CD14-positive monocyte (primary cell): ENCODE results near the gene ELP6. TPM values are rescaled to one million over a fixed set of nuclear protein-coding genes. Genes with fewer than 3 reads are reported as not detected.

Experiments
- DNase-seq, 3 donors: peaks; one replicate each; pipeline ENCODE4 v3.0.0-alpha.2; 2011 to 2022
- H2AFZ ChIP-seq: 2 replicates; pipeline ENCODE4 v1.6.0; 2012; ENCODE audit warnings: mild to moderate bottlenecking, low read depth, low read length, inconsistent platforms; ENCODE audit not compliant: insufficient read depth, poor library complexity, severe bottlenecking
- H3K27ac ChIP-seq, 2 donors: 1 replicate in 1 of 2; 2 replicates in 1 of 2; pipeline ENCODE4 v1.5.1; 2012 to 2013; ENCODE audit warnings: low read length in 2 of 2, control low read depth in 1 of 2, inconsistent platforms in 1 of 2, low read depth in 1 of 2, mild to moderate bottlenecking in 1 of 2
- H3K27me3 ChIP-seq, 2 donors: one replicate each; pipeline versions ENCODE4 v1.6.0 to v1.6.1; 2011 to 2013; ENCODE audit warnings: low read length in 2 of 2; ENCODE audit not compliant: control insufficient read depth in 2 of 2, insufficient read depth in 2 of 2
- H3K36me3 ChIP-seq, 2 donors: replicated peaks in 1 of 2; 1 replicate in 1 of 2; 2 replicates in 1 of 2; pipeline versions ENCODE4 v1.5.1 to v1.6.1; 2012 to 2013; ENCODE audit warnings: low read length in 2 of 2, control low read depth in 1 of 2, inconsistent platforms in 1 of 2, mild to moderate bottlenecking in 1 of 2; ENCODE audit not compliant: insufficient read depth in 2 of 2, control insufficient read depth in 1 of 2
- H3K4me1 ChIP-seq, 2 donors: 1 replicate in 1 of 2; 2 replicates in 1 of 2; pipeline versions ENCODE4 v1.5.1 to v1.6.1; 2012 to 2013; ENCODE audit warnings: low read length in 2 of 2, control low read depth in 1 of 2, inconsistent platforms in 1 of 2, mild to moderate bottlenecking in 1 of 2, moderate library complexity in 1 of 2; ENCODE audit not compliant: insufficient read depth in 2 of 2, control insufficient read depth in 1 of 2
- H3K4me2 ChIP-seq: replicated peaks from 2 replicates; pipeline ENCODE3; 2012; ENCODE audit warnings: low read length, moderate library complexity, mild to moderate bottlenecking; ENCODE audit not compliant: poor library complexity, severe bottlenecking; ENCODE audit errors: extremely low read depth
- H3K4me3 ChIP-seq, 3 experiments: fragments of 200-600 bp in 1 of 3; sonication (generic) in 1 of 3; replicated peaks in 1 of 3; 1 replicate in 2 of 3; 2 replicates in 1 of 3; pipeline ENCODE4 v1.5.1; 2011 to 2013; ENCODE audit warnings: low read length in 3 of 3, mild to moderate bottlenecking in 3 of 3, control low read depth in 2 of 3, low read depth in 2 of 3, inconsistent platforms in 1 of 3, moderate library complexity in 1 of 3
- H3K79me2 ChIP-seq: 2 replicates; pipeline ENCODE4 v1.6.0; 2012; ENCODE audit warnings: mild to moderate bottlenecking, control low read depth, inconsistent platforms, low read length, moderate library complexity; ENCODE audit not compliant: insufficient read depth
- H3K9ac ChIP-seq: 2 replicates; pipeline ENCODE4 v1.6.0; 2017; ENCODE audit warnings: low read length, mild to moderate bottlenecking; ENCODE audit not compliant: insufficient read depth, poor library complexity, severe bottlenecking
- H3K9me3 ChIP-seq, 2 donors: replicated peaks in 1 of 2; 1 replicate in 1 of 2; 2 replicates in 1 of 2; pipeline versions ENCODE4 v1.5.1 to v1.6.1; 2012 to 2013; ENCODE audit warnings: low read length in 2 of 2, control low read depth in 1 of 2; ENCODE audit not compliant: control insufficient read depth in 1 of 2, insufficient read depth in 1 of 2
- H4K20me1 ChIP-seq: 2 replicates; pipeline ENCODE4 v1.6.0; 2012; ENCODE audit warnings: mild to moderate bottlenecking, low read length, control low read depth, moderate library complexity; ENCODE audit not compliant: insufficient read depth
- H3K27ac Mint-ChIP-seq, 7 donors: one replicate each; pipeline ENCODE4 v1.8.0; 2020; ENCODE audit warnings: mild to moderate bottlenecking in 7 of 7, mixed read lengths in 7 of 7, moderate library complexity in 6 of 7, inconsistent platforms in 2 of 7
- H3K27me3 Mint-ChIP-seq, 3 donors: one replicate each; pipeline ENCODE4 v1.8.0; 2021 to 2022; ENCODE audit warnings: low read depth in 3 of 3, mild to moderate bottlenecking in 3 of 3, mixed read lengths in 3 of 3, moderate library complexity in 3 of 3, inconsistent platforms in 1 of 3
- H3K36me3 Mint-ChIP-seq, 2 donors: one replicate each; pipeline ENCODE4 v1.8.0; 2020; ENCODE audit warnings: mixed read lengths in 2 of 2, inconsistent platforms in 1 of 2, mild to moderate bottlenecking in 1 of 2
- H3K4me1 Mint-ChIP-seq: one replicate; pipeline ENCODE4 v1.8.0; 2020; ENCODE audit warnings: mild to moderate bottlenecking, mixed read lengths
- H3K4me3 Mint-ChIP-seq, 2 donors: one replicate each; pipeline ENCODE4 v1.8.0; 2020; ENCODE audit warnings: mild to moderate bottlenecking in 2 of 2, mixed read lengths in 2 of 2, moderate library complexity in 1 of 2
- H3K9me3 Mint-ChIP-seq, 7 donors: one replicate each; pipeline ENCODE4 v1.8.0; 2020 to 2022; ENCODE audit warnings: mixed read lengths in 7 of 7, mild to moderate bottlenecking in 6 of 7, moderate library complexity in 6 of 7, inconsistent platforms in 2 of 7
- CTCF ChIP-seq: fragments of 200-600 bp; IDR thresholded peaks from one replicate; pipeline ENCODE4 v1.8.0; 2022; ENCODE audit warnings: antibody characterized with exemption, mild to moderate bottlenecking
- WGBS: methylation state at CpG from one replicate; pipeline ENCODE4 v1.1.5; 2013; ENCODE audit warnings: missing lambda C conversion rate; ENCODE audit not compliant: insufficient coverage; 5-methylcytosine and 5-hydroxymethylcytosine counted together
- intact Hi-C, 2 donors: fragments of 100-400 bp; cut with micrococcal nuclease; formaldehyde crosslinking; loops; one replicate each; pipeline versions ENCODE4 v1.15.0 to v1.15.1; 2023
- polyA plus RNA-seq, 3 donors: library from polyadenylated mRNA; depleted of rRNA in 1 of 3; unstranded in 2 of 3; stranded (reverse) in 1 of 3; fragments of 300-500 nt in 2 of 3; fragments of >200 nt in 1 of 3; fragmentation: Illumina TruSeq in 2 of 3; gene quantifications; 1 replicate in 2 of 3; 2 replicates in 1 of 3; pipeline ENCODE4 v1.2.3, GENCODE V29; 2012 to 2021

The ELP6 gene
- polyA plus RNA-seq, 3 donors = 14.0 to 18.3 (median 14.9) TPM

- Mint-ChIP-seq H3K27ac (no peak overlapping the region), H3K27me3 (peaks cover 4 to 15% (median 9%) of the 10 kb centered on the region in 3 donors), H3K4me3 (no peak overlapping the region), H3K36me3 (no peaks in the 10 kb centered on the region), H3K9me3 (peaks cover 0 to 3% (median 0%) of the 10 kb centered on the region in 7 donors), H3K4me1 (no peaks in the 10 kb centered on the region)
- Histone ChIP-seq H3K9me3 (no peaks in the 10 kb centered on the region), H3K79me2 (no peaks in the 10 kb centered on the region), H3K4me1 (no peaks in the 10 kb centered on the region), H3K4me3 (no peak overlapping the region), H3K36me3 (no peaks in the 10 kb centered on the region), H3K27me3 (no peaks in the 10 kb centered on the region), H2AFZ (no peak overlapping the region), H4K20me1 (no peaks in the 10 kb centered on the region), H3K27ac (no peak overlapping the region), H3K9ac (no peak overlapping the region), H3K4me2 (no peak overlapping the region)
- DNase-seq = no peak
- intact Hi-C loops = no loop called here
- WGBS = 95% methylated on average over 17 of the region's 19 CpGs
- no peak for TF ChIP-seq CTCF
Observed at GRCh38 chr3:47536221-47536891, 22.8 kb upstream of the ELP6 start.

- Histone ChIP-seq H3K79me2 (no peaks in the 10 kb centered on the region), H3K4me1 (no peaks in the 10 kb centered on the region), H3K9ac (no peak overlapping the region), H3K36me3 (no peaks in the 10 kb centered on the region), H3K27ac (no peak overlapping the region), H3K4me2 (no peak overlapping the region), H4K20me1 (no peaks in the 10 kb centered on the region), H3K27me3 (no peaks in the 10 kb centered on the region), H3K9me3 (no peaks in the 10 kb centered on the region), H3K4me3 (no peak overlapping the region), H2AFZ (no peak overlapping the region)
- no peak for TF ChIP-seq CTCF
- Mint-ChIP-seq H3K4me1 (no peaks in the 10 kb centered on the region), H3K36me3 (no peaks in the 10 kb centered on the region), H3K9me3 (peaks cover 0 to 3% (median under 1%) of the 10 kb centered on the region in 7 donors), H3K27me3 (peaks cover 6 to 15% (median 7%) of the 10 kb centered on the region in 3 donors), H3K27ac (no peak overlapping the region), H3K4me3 (no peak overlapping the region)
- intact Hi-C loops = no loop called here
- 95% methylated on average over 4 of the region's 5 CpGs for WGBS
- no peak for DNase-seq
Observed at GRCh38 chr3:47533996-47534454, 20.5 kb upstream of the ELP6 start.
